Heart left ventricle (tissue), 16 donors: ENCODE data around the gene SEMA3B. TPM values are rescaled to one million over a fixed set of nuclear protein-coding genes. Genes with fewer than 3 reads are reported as not detected.

Experiments
- ATAC-seq, 4 donors: fragments of 200-7000 bp; cut with Tn5 transposase; one replicate each; pipeline ENCODE4 v1.9.1; 2020 to 2022; ENCODE audit warnings: moderate library complexity in 4 of 4, mild to moderate bottlenecking in 3 of 4, moderate number of reproducible peaks in 1 of 4
- DNase-seq, 5 donors: peaks; one replicate each; pipeline ENCODE4 v3.0.0-alpha.2; 2020
- H3K27ac ChIP-seq, 12 donors: fragments of 200-600 bp; sonication (generic) in 4 of 12; one replicate each; pipeline versions ENCODE4 v1.5.0 to v1.8.0; 2016 to 2022; ENCODE audit warnings: mild to moderate bottlenecking in 2 of 12
- H3K27me3 ChIP-seq, 9 donors: fragments of 200-600 bp; sonication (generic) in 2 of 9; one replicate each; pipeline versions ENCODE4 v1.5.1 to v1.8.0; 2016 to 2022; ENCODE audit warnings: mild to moderate bottlenecking in 3 of 9
- H3K36me3 ChIP-seq, 9 donors: fragments of 200-600 bp; sonication (generic) in 2 of 9; one replicate each; pipeline versions ENCODE4 v1.5.0 to v1.8.0; 2018 to 2022; ENCODE audit warnings: mild to moderate bottlenecking in 2 of 9
- H3K4me1 ChIP-seq, 12 donors: fragments of 200-600 bp; sonication (generic) in 4 of 12; one replicate each; pipeline versions ENCODE4 v1.5.0 to v1.8.0; 2016 to 2022; ENCODE audit warnings: mild to moderate bottlenecking in 3 of 12
- H3K4me3 ChIP-seq, 12 donors: fragments of 200-600 bp; sonication (generic) in 4 of 12; one replicate each; pipeline versions ENCODE4 v1.5.0 to v1.8.0; 2017 to 2022; ENCODE audit warnings: mild to moderate bottlenecking in 9 of 12, moderate library complexity in 4 of 12
- H3K9me3 ChIP-seq, 12 donors: fragments of 200-600 bp; sonication (generic) in 4 of 12; one replicate each; pipeline versions ENCODE4 v1.5.0 to v1.8.0; 2016 to 2022; ENCODE audit warnings: mild to moderate bottlenecking in 1 of 12
- POLR2A ChIP-seq, 2 donors: fragments of 450-650 bp; IDR thresholded peaks; one replicate each; pipeline ENCODE4 v1.6.1; 2017; ENCODE audit warnings: antibody characterized with exemption in 2 of 2, mild to moderate bottlenecking in 2 of 2, moderate library complexity in 2 of 2
- WGBS, 4 donors: extraction: QIAGEN DNeasy Blood & Tissue Kit in 2 of 4; methylation state at CpG; one replicate each; pipeline versions ENCODE4 v1.1.5 to v1.1.7; 2013 to 2018; 5-methylcytosine and 5-hydroxymethylcytosine counted together
- intact Hi-C, 10 donors: fragments of 100-400 bp; cut with DNase I; formaldehyde crosslinking; loops; one replicate each; pipeline versions ENCODE4 v1.11.1 to v1.14.2; 2022
- polyA plus RNA-seq, 2 donors: library from polyadenylated mRNA; stranded (reverse); fragments of 200-250 nt; gene quantifications; one replicate each; pipeline ENCODE4 v1.2.3, GENCODE V29; 2013
- total RNA-seq, 9 donors: library from RNA; depleted of rRNA in 2 of 9; stranded (reverse); fragments of >200 nt in 2 of 9; fragmentation: NEBNext Ultra II Directional in 3 of 9; extraction: Animal tissue kit (Norgen Biotek cat#: 25700) in 3 of 9; gene quantifications; one replicate each; pipeline versions ENCODE4 v1.1.0 to v1.2.4, GENCODE V29; 2016 to 2023
- TF ChIP-seq, protein P1 (sequence below), 12 donors: fragments of 200-600 bp; sonication (generic) in 4 of 12; IDR thresholded peaks; one replicate each; pipeline versions ENCODE4 v1.5.0 to v1.8.0; 2018 to 2022; ENCODE audit warnings: antibody characterized with exemption in 12 of 12, mild to moderate bottlenecking in 5 of 12
- donor health status: ischemic (EF 13 %, LVEDD 7.1; RV severe dilation, severe dysfunction).
- donor health status: healthy with polysubstance abuse.
- donor health status: DM: no; HTN: yes; CAD: no.
- donor health status: DM: no; HTN: no; CAD: no.
- donor health status: ischemic (EF 25% LVEDD 6.9; RV normal size, moderate dysfunction).
- donor health status: ischemic (EF 25% LVEDD 5.7; RV mildly dilated, moderate dysfunction).
- donor health status: healthy.
- donor health status: DM: yes; HTN: yes; CAD: no.
- donor health status: ischemic (EF 35%, LVEDD 5.7; RV mildly dilated, moderate dysfunction).
- donor health status: nonischemic (EF 11% LVEDD 7.7; RV severe dilation, severe dysfunction).
- donor health status: DM: yes; HTN: yes; CAD: no.
- donor health status: PGD.
- donor health status: ischemic (EF 29% LVEDD 5.4; RV normal size, mild dysfunction).
- donor health status: nonischemic (EF 23%, LVEDD 6.1; RV moderate dilation, normal function).

Gene SEMA3B
- total and polyA plus RNA-seq, 11 donors, result 12.9 to 60.1 (median 19.3) TPM

- intact Hi-C loops, result no loop called here
- DNase-seq (peak in 2 of 5 donors; percentile 13 to 17), ATAC-seq (peak in 3 of 4 donors; percentile 4 to 8 (median 4))
- Histone ChIP-seq H3K9me3 (no peaks in the 10 kb centered on the region), H3K4me1 (peaks cover 5 to 33% (median 26%) of the 10 kb centered on the region in 12 donors), H3K4me3 (no peak overlapping the region), H3K27me3 (no peaks in the 10 kb centered on the region), H3K27ac (no peak overlapping the region), H3K36me3 (peaks cover 0 to 51% (median 37%) of the 10 kb centered on the region in 9 donors)
- WGBS, 4 donors, result 65 to 85% (median 76%) methylated on average over 3 of the region's 3 CpGs
- TF ChIP-seq, protein P1, sequence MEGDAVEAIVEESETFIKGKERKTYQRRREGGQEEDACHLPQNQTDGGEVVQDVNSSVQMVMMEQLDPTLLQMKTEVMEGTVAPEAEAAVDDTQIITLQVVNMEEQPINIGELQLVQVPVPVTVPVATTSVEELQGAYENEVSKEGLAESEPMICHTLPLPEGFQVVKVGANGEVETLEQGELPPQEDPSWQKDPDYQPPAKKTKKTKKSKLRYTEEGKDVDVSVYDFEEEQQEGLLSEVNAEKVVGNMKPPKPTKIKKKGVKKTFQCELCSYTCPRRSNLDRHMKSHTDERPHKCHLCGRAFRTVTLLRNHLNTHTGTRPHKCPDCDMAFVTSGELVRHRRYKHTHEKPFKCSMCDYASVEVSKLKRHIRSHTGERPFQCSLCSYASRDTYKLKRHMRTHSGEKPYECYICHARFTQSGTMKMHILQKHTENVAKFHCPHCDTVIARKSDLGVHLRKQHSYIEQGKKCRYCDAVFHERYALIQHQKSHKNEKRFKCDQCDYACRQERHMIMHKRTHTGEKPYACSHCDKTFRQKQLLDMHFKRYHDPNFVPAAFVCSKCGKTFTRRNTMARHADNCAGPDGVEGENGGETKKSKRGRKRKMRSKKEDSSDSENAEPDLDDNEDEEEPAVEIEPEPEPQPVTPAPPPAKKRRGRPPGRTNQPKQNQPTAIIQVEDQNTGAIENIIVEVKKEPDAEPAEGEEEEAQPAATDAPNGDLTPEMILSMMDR (IDR thresholded peaks at IDR 0.05), result no peak
- no peak for TF ChIP-seq POLR2A (IDR thresholded peaks at IDR 0.05)
Measured at GRCh38 chr3:50314342-50314741, 45.4 kb downstream of the SEMA3B start.

DNA sequence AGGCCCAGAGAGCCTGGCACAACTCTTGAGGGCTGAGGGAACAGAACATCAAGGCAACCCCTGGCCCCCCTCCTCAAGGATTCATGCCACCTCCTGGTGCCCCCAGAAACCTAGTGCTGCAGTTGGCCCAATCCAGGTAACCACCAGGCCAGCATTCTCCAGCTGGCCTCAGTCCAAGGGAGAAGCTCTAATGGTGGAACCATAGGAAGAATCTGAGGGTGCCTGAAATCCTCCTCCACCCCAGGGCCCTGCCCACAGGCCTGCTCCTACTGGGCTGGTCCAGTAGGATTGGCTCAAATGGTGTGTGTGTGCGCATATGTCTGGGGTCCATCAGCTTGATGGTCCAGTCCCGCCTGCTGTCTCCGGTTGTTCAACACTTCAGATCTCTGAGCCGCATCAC, 45.9 kb downstream of the SEMA3B start:
- H3K36me3 ChIP-seq, result peaks cover 0 to 56% (median 42%) of the 10 kb centered on the region in 9 donors
- intact Hi-C loops, result no loop called here
- no peaks in the 10 kb centered on the region for H3K9me3 ChIP-seq
- peak in 2 of 5 donors; percentile 18 to 21 for DNase-seq
- 86 to 98% (median 97%) methylated on average over 4 of the region's 4 CpGs for WGBS, 4 donors
- no peak overlapping the region for H3K4me3 ChIP-seq
- peaks cover 5 to 38% (median 30%) of the 10 kb centered on the region in 12 donors for H3K4me1 ChIP-seq
- peak in 3 of 4 donors; percentile 11 to 25 (median 23) for ATAC-seq
- H3K27me3 ChIP-seq, result no peaks in the 10 kb centered on the region
- TF ChIP-seq, protein P1 (IDR thresholded peaks at IDR 0.05), result no peak
- no peak for TF ChIP-seq POLR2A (IDR thresholded peaks at IDR 0.05)
- H3K27ac ChIP-seq, result no peak overlapping the region

DNA sequence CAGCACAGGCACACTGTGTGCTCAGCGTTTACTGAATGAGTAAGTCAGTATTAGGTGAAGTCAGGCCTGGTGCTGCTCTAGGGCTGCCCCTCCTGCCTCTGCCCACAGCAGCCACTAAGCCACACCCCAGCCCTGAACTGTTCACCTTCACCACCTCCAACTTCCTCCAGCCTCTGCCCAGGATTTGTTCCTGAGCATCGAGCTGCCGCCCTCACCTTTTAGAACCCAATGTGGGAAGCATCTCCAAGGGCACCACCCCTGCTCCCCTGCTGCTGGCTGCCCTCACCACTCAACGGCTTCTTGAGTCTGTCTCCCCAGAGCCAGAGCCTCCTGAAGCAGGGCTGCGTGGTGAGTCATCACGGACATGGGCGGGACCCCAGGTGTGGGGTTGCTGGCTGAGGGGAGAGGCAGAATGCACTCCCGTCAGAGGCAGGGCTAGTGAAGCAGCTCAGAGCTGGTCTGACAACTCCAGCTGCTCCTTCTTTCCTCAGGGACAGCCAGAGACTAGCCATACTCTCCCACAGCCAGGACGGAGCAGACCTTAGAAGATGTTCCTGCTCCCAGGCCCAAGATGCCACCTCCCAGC, 47.8 kb downstream of the SEMA3B start:
- TF ChIP-seq, protein P1 (IDR thresholded peaks at IDR 0.05), result no peak
- no peak for TF ChIP-seq POLR2A (IDR thresholded peaks at IDR 0.05)
- ATAC-seq (peak in 1 of 4 donors; percentile 7), DNase-seq (peak in 1 of 5 donors; percentile 52)
- Histone ChIP-seq H3K27ac (peak overlapping the region in 11 of 12 donors; percentile 5 to 99 (median 39)), H3K4me3 (peak overlapping the region in 2 of 12 donors; percentile 70 to 86), H3K9me3 (no peaks in the 10 kb centered on the region), H3K4me1 (peaks cover 5 to 46% (median 40%) of the 10 kb centered on the region in 12 donors), H3K27me3 (no peaks in the 10 kb centered on the region), H3K36me3 (peaks cover 0 to 59% (median 45%) of the 10 kb centered on the region in 9 donors)
- 64 to 75% (median 73%) methylated on average over 8 to 9 of the region's 9 CpGs for WGBS, 4 donors
- intact Hi-C loops, result no loop called here

DNA sequence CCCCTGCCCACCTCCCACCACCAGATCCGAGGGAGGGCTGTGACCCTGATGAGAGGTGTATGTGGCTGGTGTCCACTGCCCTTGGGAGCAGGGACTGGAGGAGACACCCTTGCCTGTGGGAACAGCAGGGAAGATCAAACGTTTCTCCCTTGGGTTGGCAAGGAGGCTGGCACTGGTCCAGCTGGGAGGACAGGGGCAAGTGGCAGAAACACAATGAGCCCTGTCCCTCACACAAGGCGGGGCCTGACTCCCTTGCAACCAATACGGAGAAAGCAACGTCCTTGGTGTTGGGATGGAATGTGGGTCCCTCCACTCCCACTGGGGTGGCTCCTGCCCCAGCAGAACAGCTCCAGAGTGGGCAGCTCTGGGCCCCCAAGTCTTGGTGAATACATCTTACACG, 48.4 kb downstream of the SEMA3B start:
- peaks cover 5 to 52% (median 43%) of the 10 kb centered on the region in 12 donors for H3K4me1 ChIP-seq
- peak overlapping the region in 5 of 12 donors; percentile 70 to 97 (median 88) for H3K4me3 ChIP-seq

More for the DNA sequence above, 48.4 kb downstream of the SEMA3B start:
- TF ChIP-seq, protein P1 (IDR thresholded peaks at IDR 0.05), result no peak
- no peak for TF ChIP-seq POLR2A (IDR thresholded peaks at IDR 0.05)
- WGBS, 4 donors, result 39 to 59% (median 58%) methylated on average over 4 to 6 of the region's 6 CpGs
- Histone ChIP-seq H3K36me3 (peaks cover 0 to 59% (median 45%) of the 10 kb centered on the region in 9 donors), H3K27ac (peak overlapping the region in 11 of 12 donors; percentile 12 to 99 (median 39)), H3K27me3 (no peaks in the 10 kb centered on the region), H3K9me3 (no peaks in the 10 kb centered on the region)
- peak in 4 of 5 donors; percentile 14 to 63 (median 34) for DNase-seq
- intact Hi-C loops, result no loop called here
- no peak for ATAC-seq
